GM21447 (cell line): ENCODE data around the gene SYNPR.

Source experiments
- ATAC-seq: cut with Tn5 transposase; IDR thresholded peaks from one replicate; pipeline ENCODE4 v1.9.1; 2021; ENCODE audit not compliant: unreplicated experiment

SYNPR gene

DNA sequence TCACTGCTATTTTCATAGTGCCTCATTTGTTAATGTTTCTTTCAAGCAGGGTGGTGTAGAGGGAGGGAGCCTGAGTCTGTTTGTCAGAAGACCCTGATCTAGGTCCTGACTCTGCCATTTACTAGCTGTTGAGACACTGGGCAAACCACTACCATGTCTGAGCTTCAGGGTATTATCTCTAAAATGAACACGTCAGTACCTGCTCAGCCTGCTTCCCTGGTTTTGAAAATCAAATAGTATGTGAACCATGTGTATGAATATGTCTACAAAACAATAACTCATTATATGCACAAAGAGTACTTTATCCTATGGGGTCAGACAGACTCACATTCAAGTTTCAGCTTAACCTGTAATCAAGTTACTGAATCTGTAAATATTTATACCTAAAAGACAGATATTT, 25.1 kb downstream of the SYNPR start:
- ATAC-seq, result no peak

DNA sequence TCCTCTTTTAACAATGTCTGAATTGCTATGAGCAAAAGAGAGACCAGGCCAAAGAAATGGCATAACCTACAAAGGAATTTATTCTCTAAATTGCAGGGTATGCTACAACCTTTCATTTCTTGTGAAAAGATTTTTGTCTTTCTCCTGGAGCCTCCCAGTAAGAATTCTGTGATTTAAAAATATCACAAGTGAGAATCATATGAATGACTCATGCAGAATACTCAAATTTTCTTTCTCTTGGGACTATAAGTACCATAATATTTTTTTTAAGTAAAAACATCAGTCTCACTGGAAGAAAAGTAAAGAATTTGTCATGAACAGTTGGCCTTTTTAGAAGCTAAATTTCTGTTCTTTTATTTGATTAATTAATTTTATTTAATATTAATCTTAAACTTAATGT, 26.3 kb downstream of the SYNPR start:
- no peak for ATAC-seq

DNA sequence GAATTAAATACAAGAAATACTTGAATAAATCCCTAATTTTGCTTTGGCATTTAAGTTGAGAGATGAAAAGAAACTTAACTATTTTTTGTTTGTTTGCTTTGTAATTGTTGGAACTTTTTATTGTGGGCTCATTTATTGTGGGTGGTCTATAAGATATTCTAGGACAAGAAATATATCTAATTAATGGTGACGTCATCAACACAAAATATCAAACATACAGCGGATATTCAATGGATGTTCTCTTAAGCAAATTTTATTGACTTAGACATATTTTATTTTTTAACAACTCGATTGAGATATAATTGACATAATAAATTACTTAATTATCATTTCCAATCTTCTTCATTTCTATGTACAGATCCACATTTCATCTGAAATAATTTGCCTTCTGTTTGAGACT, 30.0 kb downstream of the SYNPR start:
- no peak for ATAC-seq

DNA sequence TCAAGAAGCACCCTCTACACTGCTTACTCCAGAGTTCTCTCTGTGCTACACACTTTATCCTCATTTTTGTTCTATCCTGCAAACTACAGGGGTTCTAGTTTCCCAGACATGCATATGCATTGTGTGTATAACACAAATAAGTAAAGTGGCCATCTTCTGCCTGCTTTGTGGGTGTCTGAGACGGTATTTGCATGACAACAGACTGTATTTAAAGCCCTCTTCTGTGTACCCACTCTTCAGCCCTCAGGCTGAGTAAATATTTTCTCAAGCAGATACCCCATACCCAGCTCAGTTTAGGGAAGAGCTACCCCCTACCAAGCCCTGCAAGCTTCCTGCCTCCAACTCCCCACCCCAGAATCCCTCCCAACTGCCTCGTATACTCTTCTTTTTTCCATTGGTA, 31.7 kb downstream of the SYNPR start:
- ATAC-seq, result no peak

DNA sequence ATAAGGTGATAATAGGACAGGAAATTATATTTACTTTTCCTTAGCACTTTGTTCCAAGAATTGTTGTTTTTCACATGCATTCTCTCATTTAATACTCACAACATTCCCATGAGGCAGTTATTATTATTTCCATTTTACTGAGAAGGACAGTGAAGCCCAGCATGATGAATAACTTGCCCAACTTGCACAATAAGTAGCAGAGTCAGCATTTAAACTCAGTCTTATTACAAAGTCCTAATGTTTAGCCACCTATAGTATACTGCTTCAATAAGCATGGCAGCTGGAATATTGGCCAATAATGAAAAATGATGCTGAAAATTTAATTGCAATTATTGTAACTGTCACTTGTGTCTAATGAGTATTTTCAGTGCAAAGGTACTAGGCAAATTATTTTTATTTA, 45.7 kb downstream of the SYNPR start:
- no peak for ATAC-seq

DNA sequence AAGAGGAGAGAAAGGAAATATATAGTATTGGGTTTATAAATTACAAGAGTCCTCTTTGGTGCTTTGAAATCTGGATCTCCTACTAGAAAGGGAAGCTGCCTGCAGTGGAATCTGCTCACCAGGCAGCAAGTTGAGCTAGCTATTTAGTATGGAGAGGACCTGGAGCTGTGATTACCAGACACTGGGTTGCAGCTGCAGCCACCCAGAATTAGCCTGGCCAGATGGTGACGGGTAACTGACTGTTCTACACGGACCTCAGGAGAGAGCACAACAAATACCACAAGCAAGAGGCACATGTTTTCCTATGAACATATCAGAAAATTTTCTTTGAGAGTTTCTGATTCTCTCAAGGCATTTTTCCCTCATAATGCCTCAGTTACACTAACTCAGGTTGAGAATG, 46.5 kb downstream of the SYNPR start:
- ATAC-seq, result no peak

DNA sequence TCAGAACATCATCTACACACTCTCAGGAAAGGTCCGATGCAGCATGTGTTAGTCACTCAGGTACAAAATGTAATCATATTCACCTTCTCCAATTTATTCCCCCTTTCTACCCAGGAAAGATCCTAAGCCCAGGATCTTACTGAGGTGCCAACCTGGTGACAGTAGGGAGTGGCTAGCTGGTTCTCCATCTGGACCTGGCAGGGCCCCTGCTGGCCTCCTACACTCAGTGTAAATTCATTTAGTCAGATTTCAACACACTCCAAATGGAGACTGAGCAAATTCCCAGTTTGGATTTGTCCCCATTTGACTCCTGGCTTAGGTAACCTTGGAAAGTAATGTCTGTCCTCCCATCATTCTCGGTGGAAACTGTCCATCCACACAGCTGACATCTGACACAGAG, 47.3 kb downstream of the SYNPR start:
- ATAC-seq, result no peak

DNA sequence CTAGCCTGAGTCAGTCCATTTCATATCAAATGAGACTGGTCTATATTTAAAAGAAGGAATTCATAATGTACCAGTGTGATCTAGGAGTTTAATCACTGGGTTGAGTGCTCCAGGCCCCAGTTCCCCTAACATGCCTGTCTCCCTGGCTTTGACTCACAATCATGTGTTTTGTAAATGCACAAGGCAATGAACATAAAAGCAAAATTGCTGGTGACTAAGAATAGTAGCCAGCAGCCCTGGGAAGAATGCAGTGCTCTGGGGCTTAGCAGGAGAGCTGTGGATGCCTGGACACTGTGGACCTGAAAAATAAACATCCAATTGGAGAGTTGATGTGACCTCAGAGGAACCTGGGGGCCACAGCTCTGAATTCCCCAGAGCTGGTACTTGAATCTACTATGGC, 50.3 kb downstream of the SYNPR start:
- no peak for ATAC-seq

DNA sequence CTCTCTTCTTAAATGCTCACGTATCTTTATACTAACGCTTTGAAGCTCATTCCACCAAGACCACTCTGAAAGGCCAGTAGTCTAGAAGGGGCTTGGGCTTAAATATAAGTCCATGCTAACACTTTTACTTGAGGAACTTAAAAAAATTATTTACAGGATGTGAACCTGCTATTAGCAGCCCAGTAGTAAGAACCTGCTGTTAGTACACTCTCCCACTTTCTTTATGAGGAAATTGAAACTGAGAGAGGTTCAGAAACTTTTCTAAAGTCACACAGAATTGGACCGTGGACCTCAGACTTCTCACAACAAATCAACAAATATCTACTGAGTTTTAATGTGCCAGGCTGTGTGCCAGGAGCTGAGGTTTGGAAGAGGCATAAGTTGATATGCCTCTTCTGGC, 53.4 kb downstream of the SYNPR start:
- ATAC-seq, result no peak

DNA sequence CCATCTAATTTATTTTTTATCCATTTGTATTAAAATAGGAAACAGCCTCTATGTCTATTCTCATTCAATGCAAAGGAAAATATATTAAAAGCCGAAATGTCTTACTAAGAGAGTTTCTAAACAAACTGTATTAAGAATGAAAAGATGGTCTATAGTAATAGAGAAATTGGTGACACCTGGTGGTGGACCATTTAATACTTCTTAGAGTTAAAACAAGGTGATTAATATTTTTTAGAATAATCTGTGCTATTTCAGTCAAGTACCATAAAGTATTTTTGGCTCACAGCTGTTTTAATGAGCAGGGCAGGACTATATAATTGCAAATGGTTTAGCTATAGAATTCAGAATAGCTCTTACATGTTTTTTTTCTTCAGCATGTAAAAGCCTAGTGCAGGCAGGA, 55.7 kb downstream of the SYNPR start:
- ATAC-seq, result no peak

DNA sequence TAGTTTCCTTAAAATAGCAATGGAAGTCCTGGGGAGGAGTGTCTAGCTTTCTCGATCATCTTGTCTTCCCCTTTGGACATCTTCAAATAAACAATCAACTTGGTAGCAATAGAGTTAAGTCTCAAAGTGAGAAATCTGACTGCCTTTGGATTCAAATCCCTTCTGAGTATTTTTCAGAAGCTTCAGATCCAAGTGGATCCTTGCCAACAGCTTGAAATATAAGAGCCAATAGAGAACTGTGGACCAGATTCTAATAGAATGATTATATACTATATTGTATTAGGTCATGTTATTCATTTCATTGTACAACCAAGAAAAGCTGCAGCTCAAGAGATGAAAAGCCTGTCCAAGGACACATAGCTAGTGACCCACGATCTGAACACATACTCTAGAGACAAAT, 60.2 kb downstream of the SYNPR start:
- no peak for ATAC-seq

DNA sequence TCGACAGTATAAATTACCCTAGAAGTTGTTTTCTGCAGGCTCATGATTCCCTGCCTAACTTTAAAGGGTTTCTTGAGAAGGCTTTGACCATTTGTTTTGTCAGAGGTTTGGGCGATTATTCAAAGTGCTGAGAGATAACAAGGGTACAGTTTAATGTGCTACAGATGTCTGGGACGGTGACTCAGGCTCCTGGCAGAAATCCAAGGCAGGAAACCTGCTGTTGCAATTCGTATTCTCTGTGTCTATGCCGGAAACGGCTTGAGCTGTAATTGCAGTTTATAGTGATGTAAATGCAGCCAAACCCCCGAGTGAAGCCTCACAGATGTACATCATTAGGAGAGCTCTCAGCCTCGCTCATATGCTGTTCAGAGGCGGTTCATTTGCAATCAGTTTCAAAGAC, 65.6 kb downstream of the SYNPR start:
- ATAC-seq, result no peak

DNA sequence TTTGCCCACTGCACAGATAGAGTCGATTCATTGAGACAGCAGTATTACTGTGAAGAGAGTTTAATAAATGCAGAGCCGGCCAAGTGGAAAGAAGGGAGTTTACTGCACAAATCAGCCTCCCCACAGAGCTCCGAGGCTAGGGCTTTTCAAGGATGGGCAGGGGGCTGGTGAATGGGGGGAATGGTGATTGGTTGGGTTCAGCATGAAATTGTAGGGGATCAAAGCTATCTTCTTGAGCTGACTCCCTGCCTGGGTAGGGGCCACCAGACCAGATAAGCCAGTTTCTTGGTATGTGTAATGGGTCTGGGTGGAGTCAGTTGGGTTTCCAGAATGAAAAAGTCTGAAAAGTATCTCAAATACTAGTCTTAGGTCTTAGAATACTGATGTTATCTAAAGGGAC, 66.6 kb downstream of the SYNPR start:
- no peak for ATAC-seq

DNA sequence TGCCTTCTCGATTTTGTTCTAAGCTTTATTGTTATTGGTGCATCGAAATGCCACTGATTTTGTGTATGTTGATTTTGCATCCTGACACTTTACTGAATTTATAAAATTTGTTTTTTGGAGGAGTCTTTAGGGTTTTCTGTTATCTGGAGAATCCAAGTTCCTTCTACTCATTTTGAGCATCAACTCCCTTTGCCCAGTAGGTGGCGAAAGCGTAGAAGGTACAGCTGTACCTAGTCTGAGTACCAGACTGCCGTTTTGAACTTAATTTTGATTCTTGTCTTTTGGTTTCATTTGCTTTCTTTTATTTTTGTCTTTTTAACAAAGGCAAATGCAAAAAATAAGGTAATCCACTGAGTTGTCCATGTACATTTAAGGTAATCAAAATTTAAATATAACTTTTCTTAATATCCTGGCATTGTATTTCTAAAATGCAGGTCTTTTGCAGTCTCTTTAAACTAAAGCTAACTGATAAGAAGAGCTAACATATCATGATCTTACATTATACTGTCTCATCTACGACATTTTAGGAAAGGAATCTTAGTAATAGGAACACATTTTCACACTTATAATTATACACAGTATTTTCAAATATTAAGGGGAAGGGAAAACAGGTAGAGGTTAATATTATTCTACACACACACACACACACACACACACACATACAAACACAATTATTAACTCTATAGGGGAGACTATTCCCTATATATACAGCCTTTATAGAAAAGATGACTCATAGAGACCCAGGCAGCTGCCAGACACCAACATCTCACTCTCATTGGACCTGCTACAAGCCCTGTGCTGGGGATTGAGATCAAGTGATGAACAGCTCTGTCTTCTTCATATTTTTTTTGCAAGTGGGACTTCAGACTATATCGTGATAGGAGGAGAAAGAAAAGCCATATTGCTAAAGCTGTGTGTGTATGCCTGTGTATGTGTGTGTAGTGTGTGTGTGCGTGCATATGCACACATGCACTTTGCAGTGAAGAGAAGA, 71.8 kb downstream of the SYNPR start:
- peak; percentile 57 for ATAC-seq

DNA sequence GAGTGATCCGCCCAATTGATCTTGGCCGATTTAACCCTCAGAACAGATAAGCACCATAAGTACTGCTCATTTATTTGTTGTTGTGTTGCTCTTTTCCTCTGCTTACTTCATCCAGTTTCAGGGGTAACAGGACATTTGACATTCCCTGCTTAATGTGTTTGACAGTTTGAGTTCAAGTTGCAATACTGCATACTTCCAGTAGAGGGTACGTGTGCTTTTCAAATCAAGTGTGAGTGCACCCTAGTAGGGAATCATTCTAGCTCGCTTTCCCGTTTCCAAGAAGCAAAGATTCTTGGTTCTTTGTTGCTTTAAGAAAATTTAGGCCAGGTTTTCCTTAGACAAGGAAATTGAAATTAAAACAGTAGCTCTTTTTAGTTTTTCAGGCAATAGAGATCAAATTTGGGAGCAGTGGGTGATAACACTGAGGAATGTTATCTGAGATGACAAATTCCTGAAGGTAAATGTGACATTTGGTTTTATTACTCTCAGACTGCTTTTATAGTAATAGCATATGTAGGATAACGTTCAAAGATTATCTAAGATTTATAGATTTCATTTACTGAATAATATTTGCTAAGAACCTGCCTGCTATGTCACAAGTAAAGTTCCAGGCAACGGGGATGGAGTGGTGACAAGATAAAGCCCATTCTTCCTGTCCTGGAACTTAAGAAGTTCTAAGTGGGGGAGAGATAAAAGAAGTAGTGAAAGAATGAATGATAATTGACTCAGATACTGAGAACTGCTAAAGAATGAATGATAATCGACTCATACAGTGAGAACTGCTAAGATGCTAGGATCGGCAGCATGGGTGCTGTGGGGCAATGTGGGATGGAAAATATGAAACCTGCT, 73.3 kb downstream of the SYNPR start:
- peak; percentile 60 for ATAC-seq

DNA sequence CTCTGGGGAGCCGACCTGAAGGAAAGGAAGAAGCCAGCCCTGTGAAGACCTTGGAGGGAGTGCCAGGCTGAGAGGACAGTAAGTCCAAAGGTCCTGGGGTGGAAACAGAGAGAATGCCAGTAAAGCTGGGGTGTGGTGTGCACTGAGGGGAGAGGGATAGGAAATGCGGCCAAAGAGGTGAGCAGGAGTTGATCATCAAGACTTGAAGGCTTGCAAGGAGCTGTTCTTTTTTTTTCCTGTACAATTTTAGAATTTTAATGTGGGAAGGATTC, 73.8 kb downstream of the SYNPR start:
- no peak for ATAC-seq

DNA sequence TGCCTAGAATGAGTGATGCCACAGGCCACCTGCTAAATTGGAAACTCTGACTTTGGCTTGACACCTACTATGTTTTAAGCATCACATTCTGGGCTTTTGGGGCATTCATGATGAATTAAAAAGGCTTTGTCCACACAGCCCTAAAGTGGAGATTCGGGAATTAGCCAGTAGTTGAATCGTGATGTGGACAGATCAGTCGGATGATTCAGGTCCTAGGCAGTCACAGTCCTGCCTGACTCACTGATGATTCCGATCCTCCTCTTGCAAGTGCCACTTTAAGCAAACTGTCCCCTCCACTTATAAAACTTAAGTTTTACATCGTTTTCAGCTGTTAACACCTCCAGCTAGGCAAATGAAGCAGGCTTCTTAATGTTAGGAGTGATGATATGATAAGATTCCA, 75.3 kb downstream of the SYNPR start:
- no peak for ATAC-seq

DNA sequence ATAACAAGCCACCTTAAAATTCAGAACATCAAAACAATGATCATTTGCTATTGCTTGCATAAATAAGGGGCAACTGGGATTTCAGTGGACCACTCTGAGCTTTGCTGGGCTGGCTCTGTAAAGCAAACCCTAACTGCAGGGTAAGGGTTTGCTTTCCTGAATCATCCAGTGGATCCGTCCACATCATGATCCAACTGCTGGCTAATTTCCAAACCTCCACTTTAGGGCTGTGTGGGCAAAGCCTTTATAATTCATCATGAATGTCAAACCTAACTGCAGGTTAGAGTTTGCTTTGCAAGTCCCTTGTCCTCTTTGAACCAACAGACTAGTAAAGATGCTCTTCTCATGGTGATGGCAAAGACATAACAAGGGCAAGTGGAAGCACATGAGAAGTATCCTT, 76.1 kb downstream of the SYNPR start:
- ATAC-seq, result no peak

DNA sequence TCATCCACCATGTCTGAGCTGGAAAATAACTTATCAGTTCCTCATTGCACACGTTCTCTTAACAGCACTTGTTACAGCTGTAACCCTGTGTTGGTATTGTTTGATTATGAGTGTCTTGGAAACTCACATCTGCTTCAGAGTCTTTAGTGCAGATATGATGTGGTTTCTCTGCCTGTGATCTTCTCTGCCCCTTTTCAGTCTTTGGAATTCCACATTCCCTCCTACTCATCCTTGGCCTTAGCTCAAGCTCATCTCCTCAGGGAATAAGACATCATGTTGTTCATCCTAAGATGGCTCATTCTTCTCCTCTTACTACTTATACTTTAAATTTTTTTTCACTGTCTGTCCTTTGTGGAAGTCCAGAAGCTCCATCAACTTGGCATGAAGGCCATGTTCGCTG, 77.7 kb downstream of the SYNPR start:
- no peak for ATAC-seq

DNA sequence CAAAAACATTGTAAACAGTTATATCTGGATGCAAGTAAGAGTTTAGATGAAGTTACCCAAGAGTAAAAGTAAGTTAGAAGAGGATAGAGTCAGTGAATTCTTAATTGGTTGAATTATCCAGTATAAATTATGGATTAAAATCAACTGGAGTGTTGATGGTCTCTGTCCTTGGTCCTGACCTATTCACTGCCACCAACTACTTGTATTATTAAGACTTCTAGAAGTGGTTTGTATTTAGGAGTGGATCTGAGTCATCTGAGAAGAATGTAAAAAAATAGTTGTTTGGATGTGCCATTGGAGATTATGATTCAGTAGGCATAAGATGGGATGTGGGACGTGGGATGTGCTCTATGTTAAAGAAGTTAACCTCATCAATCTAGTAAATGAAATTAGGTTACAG, 86.4 kb downstream of the SYNPR start:
- ATAC-seq, result no peak

DNA sequence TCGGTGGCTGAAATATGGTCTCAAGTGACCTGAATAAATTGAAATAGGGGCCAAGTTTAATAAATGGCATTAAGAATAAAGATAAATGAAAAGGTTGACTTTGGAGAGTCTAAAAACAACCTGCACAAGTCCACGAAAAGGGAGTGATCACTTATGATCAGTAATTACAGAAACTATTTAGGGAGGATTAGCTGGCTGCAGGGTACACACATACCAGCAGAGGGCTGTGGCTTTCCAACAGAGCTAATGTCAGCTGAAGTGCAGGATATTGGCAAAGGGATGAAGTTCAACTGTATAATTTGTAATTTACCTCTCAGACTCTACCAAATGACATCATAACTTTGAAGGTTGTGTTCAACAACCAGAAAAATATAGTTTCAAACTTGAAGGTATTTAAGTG, 86.8 kb downstream of the SYNPR start:
- ATAC-seq, result no peak

DNA sequence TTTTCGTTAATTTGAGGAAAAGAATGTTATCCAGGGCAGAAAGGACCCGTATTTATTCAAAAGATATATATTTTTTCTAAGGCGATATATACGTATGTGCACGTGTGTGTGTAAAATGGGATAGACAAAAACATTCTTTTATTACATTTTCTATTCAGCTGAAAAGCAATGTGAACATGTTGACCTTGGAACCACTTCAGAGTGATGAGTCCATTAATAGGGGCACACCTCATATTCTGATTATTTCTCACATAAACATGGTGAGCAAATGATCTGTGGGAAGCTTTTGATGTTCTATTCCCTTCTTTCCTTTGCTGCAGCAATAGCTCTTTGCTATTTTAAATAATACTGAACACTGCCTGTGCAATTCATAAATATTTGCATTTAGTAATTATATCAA, 87.6 kb downstream of the SYNPR start:
- no peak for ATAC-seq
